ENCODE results near the gene TOM1.

Gene TOM1

DNA sequence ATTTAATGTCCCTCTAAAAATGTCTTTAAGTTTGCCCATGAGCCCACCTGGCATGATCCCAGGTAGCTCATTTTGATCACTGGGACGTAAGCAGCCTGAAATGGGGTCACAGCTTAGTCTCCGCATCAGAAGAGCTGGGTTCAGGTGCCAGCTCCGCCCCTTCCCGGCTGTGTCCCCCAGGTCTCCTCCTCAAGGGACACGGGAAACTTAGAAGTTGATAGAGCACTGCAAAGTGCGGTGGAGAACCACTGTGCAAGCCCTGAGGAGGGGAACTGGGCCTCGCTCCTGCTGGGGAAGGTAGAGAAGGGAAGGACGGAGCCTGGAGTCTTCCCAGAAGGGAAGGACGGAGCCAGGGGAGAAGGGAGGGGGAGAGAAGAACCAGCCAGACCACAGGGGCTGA, 7.7 kb downstream of the TOM1 start:
- no peak for DNase-seq (ENCODE audit: low spot score)

- DNase-seq (ENCODE audit: low spot score): no peak
Measured at GRCh38 chr22:35307892-35308291, 8.2 kb downstream of the TOM1 start.

DNA sequence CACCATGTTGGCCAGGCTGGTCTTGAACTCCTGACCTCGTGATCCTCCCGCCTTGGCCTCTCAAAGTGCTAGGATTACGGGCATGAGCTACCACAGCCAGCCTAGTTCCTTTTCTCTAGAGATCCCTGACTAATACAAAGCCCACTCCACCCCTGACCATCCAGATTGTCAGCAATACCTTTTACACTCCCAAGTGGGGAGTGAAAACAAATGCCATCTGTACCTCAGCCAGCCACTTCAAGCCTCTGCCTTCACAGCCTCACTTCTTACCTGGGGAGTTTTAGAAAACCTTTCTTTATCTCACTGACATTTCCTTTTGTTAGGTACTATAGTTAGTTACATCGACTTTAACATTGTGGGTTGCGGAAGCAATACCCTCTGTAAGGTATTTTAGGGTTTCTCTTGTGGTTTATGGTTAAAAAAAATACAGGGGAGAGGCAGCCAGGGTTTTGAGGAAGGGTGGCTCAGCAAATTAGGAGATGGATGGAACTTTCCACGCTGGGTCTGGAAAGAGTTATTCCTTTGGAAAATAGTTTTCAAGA, 8.9 kb downstream of the TOM1 start:
- no peak for DNase-seq (ENCODE audit: low spot score)

- no peak for DNase-seq (ENCODE audit: low spot score)
Measured at GRCh38 chr22:35310556-35311550, 11.2 kb downstream of the TOM1 start.

GRCh38 chr22:35311551-35311999, 11.9 kb downstream of the TOM1 start:
- DNase-seq (ENCODE audit: low spot score): no peak

GRCh38 chr22:35312198-35313059, 12.7 kb downstream of the TOM1 start:
- no peak for DNase-seq (ENCODE audit: low spot score)

GRCh38 chr22:35313311-35314121, 13.8 kb downstream of the TOM1 start:
- peak; percentile 92 for DNase-seq (ENCODE audit: low spot score)

DNA sequence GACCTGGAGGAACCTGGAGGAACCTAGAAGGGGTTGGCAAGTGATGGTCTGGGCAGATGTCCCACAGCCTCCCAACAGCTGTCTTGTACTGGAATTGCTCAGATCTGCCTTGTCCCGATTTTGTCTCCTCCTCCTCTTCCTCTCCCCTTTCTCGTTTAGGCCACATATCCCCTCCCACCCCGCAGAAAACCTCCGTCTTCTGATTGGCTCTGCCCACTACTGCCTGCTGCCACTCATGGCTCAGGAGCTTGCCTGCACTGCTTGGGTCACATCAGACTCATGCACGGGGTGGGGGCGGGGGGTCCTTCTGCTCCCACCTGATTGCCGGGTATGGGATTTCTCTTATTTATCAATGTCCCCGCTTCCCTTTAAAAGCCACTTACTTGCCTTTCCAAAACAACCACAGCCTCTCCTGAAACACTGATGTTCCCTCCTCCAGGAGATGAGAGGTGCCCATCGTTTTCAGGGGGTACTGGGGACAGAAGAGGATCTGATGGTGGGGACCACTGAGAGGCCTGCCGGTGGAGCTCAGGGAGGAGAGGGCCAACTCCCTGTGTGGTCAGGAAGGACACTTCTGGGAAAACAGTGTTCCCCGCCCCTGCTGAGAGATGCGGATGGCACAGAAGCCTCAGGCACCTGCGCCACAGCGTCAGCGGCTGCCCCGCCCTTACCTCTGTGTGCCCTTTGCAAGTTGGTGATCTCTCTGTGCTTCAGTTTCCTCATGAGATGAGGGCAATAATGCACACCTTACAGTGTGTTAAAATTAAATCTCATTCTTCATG, 14.7 kb downstream of the TOM1 start:
- DNase-seq (ENCODE audit: low spot score): peak; percentile 30

- DNase-seq (ENCODE audit: low spot score): no peak
Measured at GRCh38 chr22:35315141-35315854, 15.6 kb downstream of the TOM1 start.

DNA sequence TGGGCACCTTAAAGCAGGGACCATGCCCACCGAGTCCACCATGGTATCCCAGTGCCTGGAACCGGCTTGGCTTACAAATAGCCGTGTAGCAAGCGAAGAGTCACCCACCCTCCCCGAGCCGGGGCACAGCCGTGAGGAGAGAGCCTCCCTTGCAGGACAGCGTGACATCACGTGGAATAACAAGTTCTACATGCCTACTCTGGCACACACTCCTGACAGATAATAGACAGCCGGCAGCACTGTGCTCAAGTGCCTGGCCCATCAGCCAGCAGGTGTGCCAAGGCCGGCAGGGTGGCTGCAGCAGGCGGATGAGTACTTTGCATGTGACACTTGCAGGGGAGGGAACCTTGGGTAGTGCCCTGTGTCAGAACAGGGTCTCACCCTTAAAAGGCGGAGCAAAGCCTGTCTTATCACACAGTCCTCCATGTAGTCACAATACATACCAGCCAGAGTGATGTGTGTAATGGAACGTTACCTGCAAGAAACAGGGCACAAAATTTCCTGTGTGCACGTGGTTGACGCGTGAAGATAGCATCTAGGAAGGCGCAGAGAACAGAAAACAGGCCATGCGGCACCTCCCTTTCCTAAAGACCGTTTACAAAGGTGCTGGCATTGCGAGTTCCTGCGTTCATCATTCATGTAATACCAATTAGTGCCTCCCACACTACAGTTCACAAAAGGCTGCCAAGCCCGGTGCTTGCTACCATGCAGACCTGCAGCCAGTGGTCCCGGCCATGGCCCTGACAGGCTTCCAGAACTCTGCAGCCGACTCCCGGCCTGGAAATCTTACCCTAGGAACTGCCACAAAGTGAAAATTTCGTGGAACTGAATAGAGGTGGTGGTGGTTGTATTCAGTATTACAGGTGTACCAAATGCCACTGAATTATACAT, 16.4 kb downstream of the TOM1 start:
- no peak for DNase-seq (ENCODE audit: low spot score)

- no peak for DNase-seq (ENCODE audit: low spot score)
Measured at GRCh38 chr22:35316751-35317150, 17.1 kb downstream of the TOM1 start.

DNA sequence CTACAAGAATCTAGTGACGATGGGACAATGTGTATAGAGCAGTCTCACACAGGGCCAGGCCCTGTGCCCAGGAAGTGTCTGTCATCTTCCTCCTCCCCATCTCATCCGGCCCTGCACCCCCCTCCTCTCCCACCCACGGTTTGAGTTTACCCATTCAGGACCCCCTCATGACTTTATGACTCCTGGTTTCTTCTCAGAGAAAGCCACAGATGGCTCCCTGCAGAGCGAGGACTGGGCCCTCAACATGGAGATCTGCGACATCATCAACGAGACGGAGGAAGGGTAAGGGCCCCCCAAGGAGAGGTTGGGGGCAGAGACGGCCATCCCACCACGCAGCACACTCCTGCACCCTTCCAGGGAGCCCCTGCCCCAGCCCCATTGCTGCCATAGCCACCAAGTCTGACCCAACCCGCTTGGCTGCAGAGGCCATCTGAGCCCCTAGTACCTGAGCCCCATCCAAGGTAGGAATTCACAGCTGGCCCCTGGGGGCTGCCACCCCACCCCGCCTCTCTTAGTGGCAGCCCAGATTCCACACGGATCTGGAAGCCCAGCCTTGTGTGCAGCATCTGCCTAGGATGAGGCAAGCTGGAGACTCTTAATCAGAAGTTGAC, 18.1 kb downstream of the TOM1 start:
- no peak for DNase-seq (ENCODE audit: low spot score)

GRCh38 chr22:35318346-35319215, 18.9 kb downstream of the TOM1 start:
- no peak for DNase-seq (ENCODE audit: low spot score)

DNA sequence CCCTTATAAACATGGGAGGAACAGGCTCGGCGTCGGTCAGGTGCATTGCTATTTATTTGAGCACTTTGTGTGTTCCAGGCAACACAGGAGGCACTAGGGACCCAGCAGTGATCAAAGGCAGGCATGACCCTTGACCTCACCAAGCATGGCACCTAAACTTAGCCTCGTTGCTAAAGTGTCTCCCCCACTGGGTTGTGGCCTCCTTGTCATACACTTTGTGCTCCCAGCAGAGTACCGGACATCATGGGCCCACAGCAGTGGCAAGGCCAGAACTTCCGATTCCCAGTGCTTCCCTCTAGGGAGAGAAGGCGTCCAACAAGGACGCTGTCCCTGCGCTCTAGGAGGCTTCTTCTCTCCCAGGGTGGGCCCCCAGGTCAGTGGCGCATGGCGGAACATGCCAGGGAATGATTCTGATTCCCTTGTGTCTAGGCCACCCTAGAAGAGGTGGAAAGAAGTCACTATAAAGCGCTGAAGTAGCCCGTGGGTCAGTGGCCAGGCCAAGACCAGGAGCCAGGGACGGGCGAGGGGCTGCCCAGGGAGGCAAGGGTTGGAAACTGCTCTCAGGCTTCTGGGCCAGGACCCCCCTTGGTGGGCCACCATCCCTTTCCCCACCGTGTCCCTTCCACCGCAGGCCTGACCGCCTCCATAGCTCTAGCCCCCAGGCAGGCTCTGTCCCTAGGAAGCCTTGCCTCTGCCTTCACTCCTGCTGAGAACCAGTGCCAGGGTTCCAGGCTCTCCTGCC, 19.7 kb downstream of the TOM1 start:
- no peak for DNase-seq (ENCODE audit: low spot score)

DNA sequence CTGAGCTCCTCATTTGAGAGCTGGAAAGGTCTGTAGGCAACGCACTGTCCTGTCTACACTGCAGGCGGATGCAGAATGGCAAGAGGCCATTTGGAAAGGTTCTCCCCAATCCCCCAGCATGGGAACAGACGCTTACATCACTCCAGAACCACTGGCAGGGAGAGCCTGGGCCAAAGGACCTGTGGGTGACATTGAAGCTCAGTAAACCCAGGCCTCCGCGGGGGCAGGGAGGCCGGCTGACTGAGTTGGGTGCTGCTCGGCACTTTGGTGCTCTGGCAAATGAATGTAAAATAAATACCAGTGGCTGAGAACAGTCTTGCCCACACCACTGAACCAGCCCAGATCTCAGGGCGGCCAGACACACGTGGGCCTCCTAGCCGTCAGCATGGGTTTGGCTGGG, 22.4 kb downstream of the TOM1 start:
- no peak for DNase-seq (ENCODE audit: low spot score)

DNA sequence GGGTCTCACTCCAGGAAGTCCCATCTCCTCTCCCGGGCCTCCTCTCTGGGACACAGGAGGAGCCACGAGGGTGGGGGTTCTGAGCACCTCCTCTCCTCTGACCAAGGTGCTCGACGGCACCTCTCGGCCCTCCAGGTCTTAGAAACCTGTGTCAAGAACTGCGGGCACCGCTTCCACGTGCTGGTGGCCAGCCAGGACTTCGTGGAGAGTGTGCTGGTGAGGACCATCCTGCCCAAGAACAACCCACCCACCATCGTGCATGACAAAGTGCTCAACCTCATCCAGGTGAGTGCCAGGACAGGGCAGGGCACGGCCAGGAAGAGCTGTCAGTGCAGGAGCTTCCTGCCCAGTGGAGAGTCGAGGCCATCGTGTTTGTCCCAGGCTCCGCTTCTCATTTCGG, 23.2 kb downstream of the TOM1 start:
- DNase-seq (ENCODE audit: low spot score): no peak

- DNase-seq (ENCODE audit: low spot score): no peak
Measured at GRCh38 chr22:35323305-35323704, 23.6 kb downstream of the TOM1 start.
